Keratinocyte (primary cell): ENCODE results near the gene PDE10A. TPM values are rescaled to one million over a fixed set of nuclear protein-coding genes. Genes with fewer than 3 reads are reported as not detected.
"Not testable (repeated sequence)": the region's sequence is repeated elsewhere in the genome, so short reads cannot be mapped to it uniquely, and the experiment has no call there.

Experiments used
- DNase-seq: peaks from one replicate; pipeline ENCODE4 v3.0.0-alpha.2; 2011; ENCODE audit warnings: low read depth, missing footprints, low spot score
- FAIRE-seq: peaks from 2 replicates; lab custom pipeline; 2011; peaks lifted over from hg19 to GRCh38; lab: Jason Lieb, UNC
- H2AFZ ChIP-seq: 2 replicates; pipeline ENCODE4 v1.6.0; 2012; ENCODE audit warnings: low read length, control low read depth, inconsistent platforms; ENCODE audit not compliant: control insufficient read depth
- H3K27ac ChIP-seq: 2 replicates; pipeline ENCODE4 v1.5.1; 2011; ENCODE audit warnings: low read length; ENCODE audit not compliant: control insufficient read depth, insufficient read depth
- H3K27me3 ChIP-seq: 3 replicates; pipeline ENCODE4 v1.6.0; 2011; ENCODE audit warnings: low read length; ENCODE audit not compliant: control insufficient read depth, insufficient read depth; ENCODE audit errors: extremely low read depth
- H3K36me3 ChIP-seq, 2 experiments: 2 replicates in 1 of 2; 3 replicates in 1 of 2; pipeline ENCODE4 v1.5.1; 2011; ENCODE audit warnings: low read length in 2 of 2, mild to moderate bottlenecking in 1 of 2; ENCODE audit not compliant: control insufficient read depth in 2 of 2, insufficient read depth in 2 of 2; ENCODE audit errors: extremely low read depth in 1 of 2
- H3K4me1 ChIP-seq: 3 replicates; pipeline ENCODE4 v1.5.1; 2011; ENCODE audit warnings: low read length; ENCODE audit not compliant: control insufficient read depth, insufficient read depth; ENCODE audit errors: extremely low read depth
- H3K4me2 ChIP-seq: 3 replicates; pipeline ENCODE4 v1.6.0; 2011; ENCODE audit warnings: low read depth, low read length; ENCODE audit not compliant: control insufficient read depth, insufficient read depth; ENCODE audit errors: extremely low read depth
- H3K4me3 ChIP-seq, 3 experiments: fragments of 200-600 bp in 1 of 3; sonication (generic) in 1 of 3; 2 replicates in 2 of 3; 3 replicates in 1 of 3; pipeline ENCODE4 v1.5.1; 2011 to 2016; ENCODE audit warnings: low read length in 3 of 3, mild to moderate bottlenecking in 3 of 3, control low read depth in 2 of 3, inconsistent platforms in 1 of 3, low read depth in 1 of 3, mixed read lengths in 1 of 3, mixed run types in 1 of 3, moderate library complexity in 1 of 3; ENCODE audit not compliant: control insufficient read depth in 2 of 3, insufficient read depth in 2 of 3; ENCODE audit errors: extremely low read depth in 1 of 3
- H3K79me2 ChIP-seq: 2 replicates; pipeline ENCODE4 v1.6.0; 2012; ENCODE audit warnings: low read length; ENCODE audit not compliant: control insufficient read depth, insufficient read depth
- H3K9ac ChIP-seq: 3 replicates; pipeline ENCODE4 v1.6.0; 2011; ENCODE audit warnings: low read length; ENCODE audit not compliant: control insufficient read depth, insufficient read depth; ENCODE audit errors: extremely low read depth
- H3K9me1 ChIP-seq: 3 replicates; pipeline ENCODE4 v1.6.0; 2011; ENCODE audit warnings: low read length; ENCODE audit not compliant: control insufficient read depth, insufficient read depth; ENCODE audit errors: extremely low read depth
- H3K9me3 ChIP-seq: 2 replicates; pipeline ENCODE4 v1.5.1; 2012; ENCODE audit warnings: low read depth, low read length; ENCODE audit not compliant: control insufficient read depth
- H4K20me1 ChIP-seq: 3 replicates; pipeline ENCODE4 v1.6.0; 2011; ENCODE audit warnings: low read length; ENCODE audit not compliant: control insufficient read depth, insufficient read depth; ENCODE audit errors: extremely low read depth
- EZH2 ChIP-seq: IDR thresholded peaks from one replicate; pipeline ENCODE4 v1.6.1; 2012; ENCODE audit warnings: inconsistent platforms, mild to moderate bottlenecking, low read length, moderate library complexity
- dilution Hi-C: fragments of 300-500 bp; cut with MboI; formaldehyde crosslinking; loops from one replicate; pipeline ENCODE4 v1.7.0; 2020; ENCODE audit warnings: low sequenced_read_pairs; ENCODE audit not compliant: extremely low pct_ligation_motif_present
- polyA plus RNA-seq, 5 experiments: library from polyadenylated mRNA; depleted of rRNA in 3 of 5; stranded (reverse) in 3 of 5; stranded (forward) in 1 of 5; unstranded in 1 of 5; fragments of >200 nt; gene quantifications; 1 replicate in 1 of 5; 2 replicates in 3 of 5; 3 replicates in 1 of 5; pipeline versions ENCODE4 v1.2.1 to v1.2.3, GENCODE V29; 2011 to 2012; ENCODE audit warnings: missing spikeins in 2 of 5, low read depth in 1 of 5, low replicate concordance in 1 of 5
- TF ChIP-seq, protein P1 (sequence below), 3 experiments: IDR thresholded peaks in 1 of 3; conservative IDR thresholded peaks in 1 of 3; optimal IDR thresholded peaks in 1 of 3; 2 replicates in 2 of 3; 3 replicates in 1 of 3; pipeline versions ENCODE3 to v1.5.1; 2011; ENCODE audit warnings: low read length in 3 of 3, mild to moderate bottlenecking in 3 of 3, moderate library complexity in 2 of 3, control low read depth in 1 of 3, inconsistent platforms in 1 of 3; ENCODE audit not compliant: insufficient read depth in 2 of 3; ENCODE audit errors: extremely low read depth in 1 of 3

PDE10A gene
- polyA plus RNA-seq, 1 donor (not counting 4 experiments of a cell fraction or from before 2014, with no cell fraction given), result not detected

- Histone ChIP-seq H3K27me3 (no peaks in the 10 kb centered on the region), H3K9me1 (no peaks in the 10 kb centered on the region), H3K4me3 (no peak overlapping the region), H3K4me1 (no peaks in the 10 kb centered on the region), H3K9ac (no peak overlapping the region), H3K9me3 (no peaks in the 10 kb centered on the region), H3K4me2 (no peak overlapping the region), H3K79me2 (no peaks in the 10 kb centered on the region), H2AFZ (no peak overlapping the region), H4K20me1 (no peaks in the 10 kb centered on the region), H3K36me3 (no peaks in the 10 kb centered on the region), H3K27ac (no peak overlapping the region)
- no peak for TF ChIP-seq EZH2
- TF ChIP-seq, protein P1, sequence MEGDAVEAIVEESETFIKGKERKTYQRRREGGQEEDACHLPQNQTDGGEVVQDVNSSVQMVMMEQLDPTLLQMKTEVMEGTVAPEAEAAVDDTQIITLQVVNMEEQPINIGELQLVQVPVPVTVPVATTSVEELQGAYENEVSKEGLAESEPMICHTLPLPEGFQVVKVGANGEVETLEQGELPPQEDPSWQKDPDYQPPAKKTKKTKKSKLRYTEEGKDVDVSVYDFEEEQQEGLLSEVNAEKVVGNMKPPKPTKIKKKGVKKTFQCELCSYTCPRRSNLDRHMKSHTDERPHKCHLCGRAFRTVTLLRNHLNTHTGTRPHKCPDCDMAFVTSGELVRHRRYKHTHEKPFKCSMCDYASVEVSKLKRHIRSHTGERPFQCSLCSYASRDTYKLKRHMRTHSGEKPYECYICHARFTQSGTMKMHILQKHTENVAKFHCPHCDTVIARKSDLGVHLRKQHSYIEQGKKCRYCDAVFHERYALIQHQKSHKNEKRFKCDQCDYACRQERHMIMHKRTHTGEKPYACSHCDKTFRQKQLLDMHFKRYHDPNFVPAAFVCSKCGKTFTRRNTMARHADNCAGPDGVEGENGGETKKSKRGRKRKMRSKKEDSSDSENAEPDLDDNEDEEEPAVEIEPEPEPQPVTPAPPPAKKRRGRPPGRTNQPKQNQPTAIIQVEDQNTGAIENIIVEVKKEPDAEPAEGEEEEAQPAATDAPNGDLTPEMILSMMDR (optimal IDR thresholded peaks at IDR 0.05 in 1 of 3, IDR thresholded peaks at IDR 0.05 in 1 of 3, conservative IDR thresholded peaks at IDR 0.05 in 1 of 3; ENCODE audit: extremely low read depth in 1 of 3, insufficient read depth in 2 of 3, low read length in 3 of 3), result no peak
- dilution Hi-C loops, result no loop called here
- DNase-seq, result no peak
- no peak for FAIRE-seq
Measured at GRCh38 chr6:165468340-165469235, 194.5 kb downstream of the PDE10A start.

DNA sequence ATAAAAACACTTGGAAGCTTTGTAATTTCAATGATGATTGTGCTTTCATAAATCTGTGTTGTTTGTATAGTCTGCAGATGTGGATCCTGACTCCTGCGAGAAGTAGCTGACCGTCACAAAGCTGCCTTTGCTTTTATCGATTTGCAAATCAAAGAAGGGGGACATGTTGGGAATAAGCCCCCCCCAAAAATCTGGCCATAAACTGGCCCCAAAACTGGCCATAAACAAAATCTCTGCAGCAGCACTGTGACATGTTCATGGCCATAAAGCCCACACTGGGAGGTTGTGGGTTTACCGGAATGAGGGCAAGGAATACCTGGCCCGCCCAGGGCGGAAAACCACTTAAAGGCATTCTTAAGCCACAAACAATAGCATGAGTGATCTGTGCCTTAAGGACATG, 199.5 kb downstream of the PDE10A start:
- dilution Hi-C loops, H2AFZ ChIP-seq: not testable (repeated sequence)

DNA sequence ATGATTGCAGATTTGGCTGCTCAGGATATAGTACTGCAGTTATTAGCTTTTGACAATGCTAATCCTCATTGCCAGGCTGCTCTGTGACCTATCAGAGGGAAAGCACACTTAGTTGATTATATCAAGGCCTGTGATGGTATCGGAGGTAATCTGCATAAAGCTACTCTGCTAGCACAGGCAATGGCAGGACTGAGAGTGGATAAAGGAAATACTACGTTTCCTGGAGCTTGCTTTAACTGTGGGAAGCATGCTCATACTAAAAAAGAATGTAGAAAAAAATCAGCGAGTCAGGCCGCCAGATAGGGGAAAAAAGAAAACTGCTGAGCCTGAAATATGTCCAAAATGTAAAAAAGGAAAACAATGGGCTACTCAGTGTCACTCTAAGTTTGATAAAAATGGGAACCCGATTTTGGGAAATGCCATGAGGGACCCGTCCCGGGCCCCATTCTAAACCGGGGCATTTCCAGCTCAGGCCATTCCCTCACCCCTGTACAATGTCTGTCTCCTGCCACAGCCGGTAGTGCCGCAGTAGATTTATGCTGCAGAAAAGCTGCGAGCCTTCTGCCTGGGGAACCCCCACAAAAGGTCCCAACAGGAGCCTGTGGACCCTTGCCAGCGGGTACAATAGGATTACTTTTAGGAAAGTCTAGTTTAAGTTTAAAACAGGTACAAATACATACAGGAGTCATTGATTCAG, 203.3 kb downstream of the PDE10A start:
- H3K9me3 ChIP-seq, H3K36me3 ChIP-seq, H3K79me2 ChIP-seq, H2AFZ ChIP-seq, H3K27ac ChIP-seq, H3K9ac ChIP-seq, FAIRE-seq, H3K27me3 ChIP-seq, DNase-seq, dilution Hi-C loops, H3K4me3 ChIP-seq, H4K20me1 ChIP-seq, H3K9me1 ChIP-seq, H3K4me1 ChIP-seq, H3K4me2 ChIP-seq: not testable (repeated sequence)

More for the DNA sequence above, 199.5 kb downstream of the PDE10A start:
- H3K36me3 ChIP-seq, H4K20me1 ChIP-seq, H3K4me2 ChIP-seq, H3K27ac ChIP-seq, H3K9ac ChIP-seq, DNase-seq, H3K9me1 ChIP-seq, H3K79me2 ChIP-seq, FAIRE-seq, H3K4me1 ChIP-seq, H3K4me3 ChIP-seq, H3K9me3 ChIP-seq, H3K27me3 ChIP-seq: not testable (repeated sequence)
